K562 (cell line): Measurements from ENCODE around the gene VMP1. TPM values are rescaled to one million over a fixed set of nuclear protein-coding genes. Genes with fewer than 3 reads are reported as not detected.

ENCODE experiments used
- BACH1 ChIP-seq: fragments of 200-800 bp; sonication (Bioruptor generic); IDR thresholded peaks from 2 replicates; pipeline ENCODE4 v1.6.1; 2016; ENCODE audit warnings: missing genetic modification characterization, missing compliant biosample characterization
- BRF2 ChIP-seq: IDR thresholded peaks from 3 replicates; pipeline ENCODE4 v1.6.1; 2011; ENCODE audit warnings: borderline replicate concordance, mild to moderate bottlenecking; ENCODE audit not compliant: insufficient read length, insufficient read depth
- CBX2 ChIP-seq: fragments of 200-600 bp; sonication (generic); IDR thresholded peaks from one replicate; pipeline ENCODE4 v1.6.1; 2012; ENCODE audit warnings: mild to moderate bottlenecking, low read length, inconsistent platforms; ENCODE audit not compliant: insufficient read depth, poor library complexity, severe bottlenecking
- DLX4 ChIP-seq: fragments of 250-450 bp; sonication (Bioruptor Pico); IDR thresholded peaks from 2 replicates; pipeline ENCODE4 v1.6.1; 2021; ENCODE audit warnings: mild to moderate bottlenecking
- E2F8 ChIP-seq: fragments of 450-650 bp; IDR thresholded peaks from 2 replicates; pipeline ENCODE4 v1.7.1; 2018; ENCODE audit warnings: mild to moderate bottlenecking, low read depth; ENCODE audit not compliant: partially characterized antibody
- KAT7 ChIP-seq: sonication (generic); formaldehyde crosslinking; IDR thresholded peaks from 2 replicates; pipeline ENCODE4 v1.8.0; 2022; ENCODE audit warnings: missing genetic modification reagents, mild to moderate bottlenecking, borderline replicate concordance
- KHSRP ChIP-seq: fragments of 450-650 bp; IDR thresholded peaks from 2 replicates; pipeline ENCODE4 v1.6.1; 2017
- NR0B1 ChIP-seq: fragments of 450-650 bp; IDR thresholded peaks from one replicate; pipeline ENCODE4 v1.6.1; 2018; ENCODE audit warnings: mild to moderate bottlenecking, moderate library complexity; ENCODE audit not compliant: partially characterized antibody
- PTTG1 ChIP-seq: fragments of 450-650 bp; IDR thresholded peaks from 2 replicates; pipeline ENCODE4 v1.6.1; 2016; ENCODE audit warnings: low read depth, mild to moderate bottlenecking, missing genetic modification characterization, missing compliant biosample characterization
- SNRNP70 ChIP-seq: fragments of 200-400 bp; formaldehyde crosslinking; optimal IDR thresholded peaks from 2 replicates; pipeline ENCODE3; 2017; ENCODE audit warnings: low read depth, low read length
- TOE1 ChIP-seq, 2 experiments: fragments of 450-650 bp in 1 of 2; sonication (generic) in 1 of 2; formaldehyde crosslinking in 1 of 2; IDR thresholded peaks; 2 replicates each; pipeline versions ENCODE4 v1.7.1 to v1.8.0; 2016 to 2022; ENCODE audit warnings: borderline replicate concordance in 2 of 2, mild to moderate bottlenecking in 2 of 2, antibody characterized with exemption in 1 of 2, inconsistent platforms in 1 of 2, low read depth in 1 of 2, missing genetic modification reagents in 1 of 2, moderate library complexity in 1 of 2
- XRCC4 ChIP-seq: IDR thresholded peaks from one replicate; pipeline ENCODE4 v1.6.1; 2011; ENCODE audit not compliant: insufficient read depth, insufficient read length; ENCODE audit errors: extremely low read depth
- ZBTB33 ChIP-seq: sonication (generic); formaldehyde crosslinking; IDR thresholded peaks from 2 replicates; pipeline ENCODE4 v1.8.1; 2023; ENCODE audit warnings: mild to moderate bottlenecking, missing genetic modification reagents
- ZKSCAN3 ChIP-seq: fragments of 250-450 bp; sonication (Bioruptor Pico); IDR thresholded peaks from 2 replicates; pipeline ENCODE4 v1.4.0; 2020
- ZNF143 ChIP-seq: sonication (generic); formaldehyde crosslinking; IDR thresholded peaks from 2 replicates; pipeline ENCODE4 v1.9.0; 2022; ENCODE audit warnings: mild to moderate bottlenecking, missing genetic modification reagents
- ZNF408 ChIP-seq: fragments of 250-450 bp; sonication (Bioruptor Pico); IDR thresholded peaks from 2 replicates; pipeline ENCODE4 v1.4.0; 2020; ENCODE audit warnings: low read depth, mild to moderate bottlenecking, moderate library complexity
- ZNF436 ChIP-seq: fragments of 250-450, 450-650 bp; sonication (Bioruptor Pico); formaldehyde crosslinking; IDR thresholded peaks from 2 replicates; pipeline ENCODE4 v1.7.0; 2020; ENCODE audit warnings: mild to moderate bottlenecking
- ZZZ3 ChIP-seq: fragments of 450-650 bp; IDR thresholded peaks from 2 replicates; pipeline ENCODE4 v1.6.1; 2016; ENCODE audit warnings: antibody characterized with exemption, mild to moderate bottlenecking, moderate library complexity
- polyA plus RNA-seq, 8 experiments: library from polyadenylated mRNA; depleted of rRNA in 4 of 8; stranded (reverse) in 5 of 8; unstranded in 3 of 8; fragments of >200 nt; fragmentation: Nextera tagmentation in 2 of 8; fragmentation: Illumina TruSeq in 1 of 8; extraction: Ambion mirVana in 2 of 8; extraction: Trizol in 1 of 8; gene quantifications; 2 replicates each; pipeline versions ENCODE4 v1.2.1 to v1.2.3, GENCODE V29; 2011 to 2014; ENCODE audit warnings: inconsistent platforms in 1 of 8, missing spikeins in 1 of 8
- total RNA-seq, 7 experiments: library from RNA; depleted of rRNA in 6 of 7; stranded (reverse); fragments of >200 nt in 6 of 7; fragmentation: Illumina TruSeq in 2 of 7; extraction: Trizol in 2 of 7; gene quantifications; 2 replicates each; pipeline versions ENCODE4 v1.2.1 to v1.2.3, GENCODE V29; 2011 to 2021; ENCODE audit warnings: low replicate concordance in 1 of 7

VMP1 gene
- total and polyA plus RNA-seq, 9 of the 15 experiments (the other 6 are each of a cell fraction or from before 2014, with no cell fraction given), result 123 to 304 (median 151) TPM

- TF ChIP-seq NR0B1, result no peak
- TF ChIP-seq SNRNP70, result no peak
- TF ChIP-seq DLX4 (CRISPR knock-in tag), result 0 out of 2 replicates have a peak, but pooled peaks have one; percentile 41
- no peak for TF ChIP-seq ZNF143 (CRISPR knock-in tag)
- TF ChIP-seq ZZZ3, result no peak
- TF ChIP-seq KHSRP, result peak; percentile 34
- no peak for TF ChIP-seq PTTG1 (tag)
- peak; percentile 50; the same call in 1 of the 2 replicates for TF ChIP-seq ZNF436 (CRISPR knock-in tag)
- no peak for TF ChIP-seq KAT7 (CRISPR knock-in tag)
- TF ChIP-seq CBX2, result no peak
- no peak for TF ChIP-seq ZNF408 (CRISPR knock-in tag)
- no peak for TF ChIP-seq XRCC4
- no peak for TF ChIP-seq BACH1 (tag)
- no peak; the same call in 1 of the 2 replicates for TF ChIP-seq ZBTB33
- TF ChIP-seq BRF2, result no peak
- TF ChIP-seq TOE1 (IDR thresholded peaks at IDR 0.05; ENCODE audit: borderline replicate concordance), result 0 out of 2 replicates have a peak, but pooled peaks have one; percentile 0
- no peak for TF ChIP-seq TOE1 (CRISPR knock-in tag; IDR thresholded peaks at IDR 0.05; ENCODE audit: borderline replicate concordance, low read depth)
- TF ChIP-seq E2F8, result no peak
- no peak for TF ChIP-seq ZKSCAN3 (CRISPR knock-in tag)
Measured at GRCh38 chr17:59838052-59838916, 130.8 kb downstream of the VMP1 start (continued).
